Activated T-cell treated with anti-CD3 and anti-CD28 coated beads for 4 hours (primary cell): ENCODE measurements around the gene CCNE1.
"Not testable (repeated sequence)": the region's sequence is repeated elsewhere in the genome, so short reads cannot be mapped to it uniquely, and the experiment has no call there.

ENCODE experiments used
- DNase-seq: peaks from one replicate; pipeline ENCODE4 v3.0.0-alpha.2; 2020

CCNE1 gene

DNA sequence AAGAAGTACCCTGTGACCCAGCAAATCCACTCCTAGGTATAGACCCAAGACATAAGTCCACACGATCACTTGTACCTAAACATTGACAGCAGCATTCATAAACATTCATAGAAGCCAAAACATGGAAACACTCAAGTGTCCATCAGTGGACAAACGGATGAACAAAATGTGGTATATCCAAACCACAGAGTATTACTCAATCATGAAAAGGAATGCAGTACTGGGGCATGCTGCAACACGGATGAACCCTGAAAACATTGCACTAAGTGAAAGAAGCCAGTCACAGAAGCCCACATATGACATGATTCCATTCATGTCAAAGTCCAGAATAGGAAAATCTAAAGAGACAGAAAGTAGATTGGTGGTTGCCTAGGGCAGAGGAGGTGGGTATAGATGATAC is 22.8 kb upstream of the CCNE1 start:
- no peak for DNase-seq

DNA sequence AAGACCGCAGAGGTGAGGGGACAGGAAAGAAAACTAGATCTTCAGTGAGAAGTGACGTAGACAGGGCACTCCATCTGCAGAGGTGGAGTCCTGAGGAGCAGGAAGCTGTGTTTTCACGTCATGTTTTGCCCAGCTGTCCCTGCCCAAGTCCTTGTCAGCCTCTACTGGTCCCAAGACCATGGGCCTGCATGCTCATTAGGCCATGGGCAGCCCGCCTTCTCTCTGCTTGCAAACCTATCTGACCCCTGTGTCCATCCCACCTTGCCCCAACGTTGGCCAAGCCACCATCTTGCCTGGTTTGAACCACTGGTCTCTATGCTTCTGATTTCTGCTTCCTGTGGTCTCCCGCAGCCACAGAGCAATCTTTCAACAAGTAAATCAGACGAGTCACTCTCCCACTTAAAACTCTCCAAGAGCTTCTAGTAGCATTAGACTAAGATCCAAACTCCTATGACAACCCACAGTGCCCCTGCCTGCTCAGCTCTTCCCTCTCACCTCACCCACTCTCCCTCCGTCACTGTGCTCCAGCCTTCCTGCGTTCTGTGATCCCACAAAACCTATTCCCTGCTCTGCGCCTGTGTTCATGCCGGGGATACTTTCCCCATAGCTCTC is 18.6 kb upstream of the CCNE1 start:
- no peak for DNase-seq

DNA sequence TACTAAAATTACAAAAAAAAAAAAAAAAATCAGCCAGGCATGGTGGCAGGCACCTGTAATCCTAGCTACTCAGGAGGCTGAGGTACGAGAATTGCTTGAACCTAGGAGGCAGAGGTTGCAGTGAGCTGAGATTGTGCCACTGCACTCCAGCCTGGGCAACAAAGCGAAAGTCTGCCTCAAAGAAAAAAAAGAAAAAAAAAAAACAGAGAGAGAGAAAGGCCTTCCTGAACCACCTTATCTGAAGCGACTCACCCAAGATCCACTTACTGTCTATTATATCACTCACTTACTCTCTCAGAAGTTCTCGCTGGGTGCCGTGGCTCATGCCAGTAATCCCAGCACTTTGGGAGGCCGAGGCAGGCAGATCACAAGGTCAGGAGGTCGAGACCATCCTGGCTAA is 17.3 kb upstream of the CCNE1 start:
- not testable (repeated sequence) for DNase-seq

DNA sequence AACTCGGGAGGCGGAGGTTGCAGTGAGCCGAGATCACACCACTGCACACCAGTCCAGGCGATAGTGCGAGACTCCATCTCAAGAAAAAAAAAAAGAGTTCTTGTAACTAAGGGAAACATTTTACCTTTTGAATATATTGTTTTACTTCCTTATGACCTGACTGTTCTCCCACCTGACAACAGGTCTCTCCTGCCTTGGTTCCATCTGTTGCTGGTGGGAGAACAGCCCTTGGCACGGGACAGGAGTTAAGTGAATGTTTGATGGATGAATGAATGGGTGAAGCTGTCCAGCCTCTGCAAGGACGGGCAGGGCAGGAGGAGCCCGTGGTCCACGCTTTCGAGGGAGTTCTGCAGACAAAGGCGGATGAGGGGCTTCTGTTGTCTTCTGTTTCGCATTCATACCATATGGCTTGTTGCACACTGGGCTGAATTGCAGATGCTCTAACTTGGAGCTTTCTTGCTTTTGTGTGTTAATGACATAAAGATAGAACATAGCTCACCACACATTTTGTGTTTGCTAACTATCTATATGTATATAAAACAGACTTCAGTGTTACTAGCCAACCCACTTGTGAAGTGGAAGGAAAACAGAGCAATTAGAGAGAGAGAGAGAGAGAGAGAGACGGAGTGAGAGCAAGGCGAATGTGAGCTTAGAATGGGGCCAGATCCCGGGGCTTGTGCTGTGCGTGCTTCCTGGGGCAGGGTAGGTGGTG is 16.2 kb upstream of the CCNE1 start:
- no peak for DNase-seq

DNA sequence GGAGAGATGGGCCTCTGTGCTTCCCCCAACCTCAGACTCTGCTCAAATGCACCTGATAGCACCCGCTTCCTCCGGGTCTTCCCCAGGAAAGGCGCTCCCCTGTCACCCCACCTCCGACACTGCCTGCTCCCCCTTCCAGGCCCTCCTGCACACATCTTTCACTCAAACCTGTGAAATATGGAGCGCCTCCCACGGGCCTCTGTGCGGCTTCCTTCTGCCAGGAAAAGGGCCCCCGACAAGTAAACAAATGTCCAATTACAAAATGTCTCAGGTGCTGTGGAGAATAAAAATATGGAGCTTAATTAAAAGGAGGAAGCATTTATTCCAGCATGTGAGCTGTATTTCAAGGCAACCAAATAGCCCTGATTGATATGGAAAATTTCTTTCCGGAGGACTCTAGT is 15.6 kb upstream of the CCNE1 start:
- no peak for DNase-seq

DNA sequence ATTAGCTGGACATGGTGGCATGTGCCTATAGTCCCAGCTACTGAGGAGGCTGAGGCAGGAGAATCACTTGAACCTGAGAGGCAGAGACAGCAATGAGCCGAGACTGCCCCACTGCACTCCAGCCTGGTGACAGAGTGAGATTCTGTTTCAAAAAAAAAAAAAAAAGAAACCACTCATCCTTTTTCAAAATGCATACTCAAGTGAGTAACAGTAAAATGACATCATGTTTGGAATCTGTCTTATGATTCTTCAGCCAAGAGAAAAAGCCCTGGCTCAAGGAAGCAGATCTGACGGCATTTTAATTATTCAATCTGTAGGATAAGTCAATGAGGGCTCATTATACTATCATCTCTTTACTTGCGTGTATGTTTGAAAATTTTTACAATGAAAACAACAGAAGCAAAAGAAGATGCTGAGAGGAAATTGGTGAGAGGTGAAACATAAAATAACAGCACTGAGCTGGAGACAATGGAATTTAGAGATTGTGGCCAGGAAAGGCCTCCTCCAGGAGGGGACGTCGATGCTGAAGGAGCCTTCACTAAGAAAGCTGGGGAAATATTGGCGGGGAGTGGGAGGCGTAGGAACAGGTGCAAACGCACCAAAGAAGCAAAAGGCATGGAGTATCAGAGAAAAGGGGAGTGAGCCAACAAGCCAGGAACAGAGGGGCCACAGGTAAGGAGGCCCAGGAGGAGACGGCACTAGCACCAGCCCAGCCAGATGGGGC is 12.9 kb upstream of the CCNE1 start:
- DNase-seq = no peak

DNA sequence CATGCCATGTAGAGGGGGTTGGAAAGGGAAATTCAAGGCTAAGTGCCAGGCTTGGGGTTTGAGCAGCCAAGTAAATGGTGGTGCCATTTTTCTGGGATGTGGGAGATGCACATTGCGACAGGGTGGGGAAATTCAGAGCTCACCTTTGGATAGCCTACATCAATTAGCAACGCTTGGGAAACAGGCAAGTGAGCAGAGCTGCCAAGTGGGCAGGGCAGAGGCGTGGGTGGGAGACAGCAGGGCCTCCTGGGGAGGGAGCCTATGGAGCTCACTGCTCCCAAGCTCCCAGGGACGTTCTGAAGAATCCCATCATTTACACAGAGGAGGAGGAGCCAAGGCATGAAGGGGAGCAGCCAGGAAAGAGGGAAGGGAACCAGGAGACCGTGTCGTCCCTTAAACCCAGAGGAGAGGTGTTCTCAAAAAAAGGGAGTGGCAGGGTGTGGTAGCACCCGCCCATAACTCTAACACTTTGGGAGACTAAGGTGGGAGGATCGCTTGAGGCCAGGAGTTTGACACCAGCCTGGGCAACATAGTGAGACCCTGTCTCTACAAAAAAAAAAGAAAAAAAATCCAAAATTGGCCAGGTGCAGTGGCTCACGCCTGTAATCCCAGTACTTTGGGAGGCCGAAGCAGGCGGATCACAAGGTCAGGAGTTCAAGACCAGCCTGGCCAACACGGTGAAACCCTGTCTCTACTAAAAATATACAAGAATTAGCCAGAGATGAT is 11.5 kb upstream of the CCNE1 start:
- DNase-seq = no peak

DNA sequence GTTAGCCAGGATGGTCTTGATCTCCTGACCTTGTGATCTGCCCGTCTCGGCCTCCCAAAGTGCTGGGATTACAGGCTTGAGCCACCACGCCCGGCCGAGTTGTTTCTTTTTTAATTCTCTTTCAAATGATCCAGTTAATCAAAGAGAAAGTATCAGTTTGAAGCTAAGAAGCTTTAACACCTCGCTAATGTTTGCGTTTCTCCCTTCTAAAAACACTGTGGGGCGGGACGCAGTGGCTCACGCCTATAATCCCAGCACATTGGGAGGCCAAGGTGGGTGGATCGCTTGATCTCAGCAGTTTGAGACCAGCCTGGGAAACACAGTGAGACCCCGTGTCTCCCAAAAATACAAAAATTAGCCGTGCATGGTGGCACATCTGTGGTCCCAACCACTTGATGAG is 7.8 kb upstream of the CCNE1 start:
- DNase-seq = not testable (repeated sequence)

DNA sequence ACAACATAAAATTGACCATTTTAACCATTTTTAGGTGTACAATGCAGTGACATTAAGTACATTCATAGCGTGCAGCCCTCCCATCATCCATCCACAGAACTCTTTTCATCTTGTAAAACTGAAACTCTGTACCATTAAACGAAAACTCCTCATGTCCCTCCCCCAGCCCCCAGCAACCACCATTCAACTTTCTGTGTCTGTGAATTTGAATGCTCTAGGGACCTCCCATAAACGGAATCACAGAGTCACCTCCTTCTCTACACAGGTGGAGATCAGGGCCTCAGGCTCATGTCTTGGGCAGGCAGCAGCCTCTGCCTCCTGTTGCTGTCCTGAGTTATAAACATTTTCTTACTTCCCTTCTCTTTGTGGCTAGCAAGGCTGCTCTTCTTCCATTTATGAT is 7.3 kb upstream of the CCNE1 start:
- no peak for DNase-seq

DNA sequence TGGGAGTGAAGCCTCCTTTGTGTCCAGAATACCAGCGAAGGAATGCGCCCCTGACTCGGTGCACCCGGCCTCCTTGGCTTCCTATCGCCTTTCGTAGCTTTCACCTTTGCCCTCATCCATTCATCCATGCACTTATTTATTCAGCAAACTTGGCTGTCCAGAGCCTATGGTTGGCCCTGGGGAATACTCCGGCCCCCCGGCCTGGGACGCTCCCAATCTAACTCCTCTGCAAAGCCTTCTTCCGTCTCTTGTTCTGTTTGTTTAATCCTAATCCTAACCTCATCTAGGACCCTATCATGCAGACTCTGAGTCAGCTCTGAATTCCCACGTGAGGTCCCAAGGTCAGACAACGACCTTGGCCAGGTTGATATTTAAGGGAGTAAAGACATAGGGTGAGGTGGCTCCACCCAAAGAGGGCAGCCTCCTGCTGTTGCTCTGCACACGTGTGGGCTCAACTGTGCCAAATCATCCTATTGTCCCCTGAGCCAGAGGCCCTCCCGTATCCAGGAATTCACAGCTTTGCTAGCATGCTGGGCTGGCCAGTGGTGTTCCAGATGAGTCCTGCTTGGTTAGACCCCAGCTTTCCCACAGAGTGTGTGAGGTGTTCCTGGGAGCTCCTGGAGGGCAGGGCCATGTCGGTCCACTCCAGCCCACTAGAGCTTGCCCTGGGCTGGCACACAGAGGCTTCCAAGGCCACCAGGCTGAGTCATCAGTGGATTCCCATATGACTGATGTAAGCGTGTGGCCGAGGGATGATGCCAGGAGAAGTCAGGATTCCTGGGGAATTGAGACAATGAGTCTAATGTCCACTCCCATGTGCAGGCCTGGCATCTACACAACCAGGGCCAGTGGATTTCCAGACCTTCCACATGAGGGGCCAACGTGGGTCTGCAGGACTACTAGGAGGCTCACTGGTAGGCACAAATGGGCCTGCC is 6.5 kb upstream of the CCNE1 start:
- no peak for DNase-seq

DNA sequence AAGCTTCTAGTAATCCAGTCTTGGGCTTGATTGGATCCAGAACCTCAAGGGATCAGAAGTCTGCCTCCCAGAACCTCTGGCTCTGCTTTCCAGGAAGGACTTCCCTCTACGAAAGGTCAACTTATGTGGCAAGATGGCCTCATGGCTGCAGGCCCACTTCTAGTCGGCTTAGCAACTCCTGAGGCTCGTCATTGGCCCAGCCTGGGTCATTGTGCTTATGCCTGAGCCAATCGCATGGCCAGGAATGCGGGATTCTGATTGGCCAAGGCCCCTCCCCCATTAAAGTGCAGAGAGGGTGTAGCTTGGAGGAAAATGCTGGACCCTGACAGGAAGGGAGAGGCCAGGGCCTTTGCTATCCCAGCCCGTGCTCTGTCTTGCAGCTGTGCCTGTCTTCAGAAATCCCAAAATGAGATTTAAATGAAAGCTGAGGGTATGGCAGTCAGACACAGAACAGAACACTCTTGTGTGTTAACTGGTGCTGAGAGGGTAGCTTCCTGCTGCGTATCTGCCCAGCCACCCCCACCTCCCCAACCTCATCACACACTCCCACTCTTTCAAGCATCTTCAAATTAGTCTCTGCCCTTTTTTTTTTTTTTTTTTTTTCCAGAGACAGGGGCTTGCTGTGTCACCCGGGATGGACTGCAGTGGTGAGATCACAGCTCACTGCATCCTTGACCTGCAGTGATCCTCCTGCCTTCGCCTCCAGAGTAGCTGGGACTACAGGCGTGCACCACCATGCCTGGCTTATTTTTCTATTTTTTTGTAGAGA is 5.5 kb upstream of the CCNE1 start:
- DNase-seq = no peak

DNA sequence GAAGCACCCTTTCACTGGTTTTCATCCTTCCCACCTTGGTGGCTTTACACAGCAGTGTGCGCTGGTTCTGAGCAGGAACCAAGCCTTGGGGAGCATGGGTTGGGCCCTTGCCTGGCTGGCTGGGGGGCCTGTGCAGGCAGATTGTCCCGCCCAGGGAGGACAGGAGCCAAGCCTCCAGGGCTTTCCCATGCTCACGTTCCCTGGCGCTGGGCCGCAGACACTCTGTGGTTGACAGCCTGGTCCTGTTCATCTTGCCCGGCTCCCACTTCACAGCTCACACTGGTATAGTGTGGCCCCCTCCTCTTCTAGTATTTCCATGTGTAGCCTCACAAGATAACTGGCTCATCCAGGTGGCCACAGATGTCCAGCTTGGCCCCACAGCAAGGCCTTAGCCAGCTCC is 4.6 kb upstream of the CCNE1 start:
- DNase-seq = no peak

DNA sequence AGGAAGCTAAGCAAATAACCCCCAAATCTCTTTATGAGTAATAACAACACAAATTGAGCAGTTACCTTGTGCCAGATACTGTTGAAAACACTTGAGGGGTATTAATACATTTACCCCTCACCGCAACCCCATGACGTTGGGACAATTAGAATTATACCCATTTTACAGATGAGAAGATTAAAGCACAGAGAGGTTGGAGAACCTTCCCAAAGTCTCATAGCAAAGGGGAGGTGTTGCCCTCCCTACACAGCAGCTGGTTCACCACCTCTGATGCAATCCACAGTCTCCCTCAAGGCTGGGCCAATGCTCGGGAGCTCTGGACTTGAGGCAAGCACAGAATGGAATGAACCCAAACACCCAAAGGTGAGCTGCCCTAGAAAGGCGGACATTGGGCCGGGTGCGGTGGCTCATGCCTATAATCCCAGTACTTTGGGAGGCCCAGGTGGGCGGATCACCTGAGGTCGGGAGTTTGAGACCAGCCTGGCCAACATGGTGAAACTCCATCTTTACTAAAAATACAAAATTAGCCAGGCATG is 3.9 kb upstream of the CCNE1 start:
- DNase-seq = no peak

DNA sequence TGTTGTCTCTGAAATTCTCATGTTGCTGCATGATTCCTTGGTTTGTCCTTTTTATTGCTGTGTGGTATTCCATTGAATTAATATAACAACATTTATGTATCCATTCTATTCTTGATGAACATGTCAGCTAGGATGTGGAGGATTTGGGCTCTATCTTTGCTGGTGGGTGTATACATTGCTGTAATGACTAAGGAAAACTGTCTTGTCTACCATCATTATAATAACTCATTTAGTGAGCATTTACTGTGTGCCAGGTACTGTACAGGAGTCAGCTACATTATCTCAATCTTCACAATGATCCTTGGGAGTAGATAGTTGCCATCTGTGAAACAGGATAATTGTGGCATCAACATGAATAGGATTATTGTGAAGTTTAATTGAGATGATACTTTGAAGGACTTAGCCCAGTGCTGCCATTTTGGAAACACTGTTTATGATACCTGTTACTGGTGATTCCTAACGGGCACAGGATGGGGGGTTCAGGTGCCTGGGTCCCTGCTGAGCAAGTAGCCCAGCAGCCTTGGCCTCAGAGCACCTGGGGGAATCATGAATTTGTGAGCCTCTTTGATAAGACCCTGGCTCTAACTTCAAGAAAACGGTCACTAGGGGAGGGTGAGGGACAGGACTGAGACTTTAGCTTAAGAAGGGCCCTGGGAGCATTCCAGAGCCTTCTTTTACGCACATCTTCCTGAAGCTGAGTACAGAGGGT is 1.8 kb upstream of the CCNE1 start:
- no peak for DNase-seq

DNA sequence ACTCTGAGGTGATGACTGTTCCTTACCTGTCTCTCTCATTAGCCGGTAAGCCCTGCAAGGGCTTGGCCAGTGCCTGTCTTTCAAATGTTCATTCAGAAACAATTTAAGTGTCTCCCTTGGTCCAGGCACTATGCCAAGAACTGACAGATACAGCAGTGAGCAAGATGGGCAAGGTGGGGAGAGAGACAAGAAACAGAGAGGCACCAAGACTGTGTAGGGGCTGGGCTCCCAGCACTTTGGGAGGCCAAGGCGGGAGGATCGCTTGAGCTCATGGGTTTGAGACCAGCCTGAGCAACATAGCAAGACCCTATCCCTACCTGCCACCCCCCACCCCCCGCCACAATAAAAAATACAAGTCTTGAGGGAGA is 1.3 kb upstream of the CCNE1 start:
- DNase-seq = no peak

DNA sequence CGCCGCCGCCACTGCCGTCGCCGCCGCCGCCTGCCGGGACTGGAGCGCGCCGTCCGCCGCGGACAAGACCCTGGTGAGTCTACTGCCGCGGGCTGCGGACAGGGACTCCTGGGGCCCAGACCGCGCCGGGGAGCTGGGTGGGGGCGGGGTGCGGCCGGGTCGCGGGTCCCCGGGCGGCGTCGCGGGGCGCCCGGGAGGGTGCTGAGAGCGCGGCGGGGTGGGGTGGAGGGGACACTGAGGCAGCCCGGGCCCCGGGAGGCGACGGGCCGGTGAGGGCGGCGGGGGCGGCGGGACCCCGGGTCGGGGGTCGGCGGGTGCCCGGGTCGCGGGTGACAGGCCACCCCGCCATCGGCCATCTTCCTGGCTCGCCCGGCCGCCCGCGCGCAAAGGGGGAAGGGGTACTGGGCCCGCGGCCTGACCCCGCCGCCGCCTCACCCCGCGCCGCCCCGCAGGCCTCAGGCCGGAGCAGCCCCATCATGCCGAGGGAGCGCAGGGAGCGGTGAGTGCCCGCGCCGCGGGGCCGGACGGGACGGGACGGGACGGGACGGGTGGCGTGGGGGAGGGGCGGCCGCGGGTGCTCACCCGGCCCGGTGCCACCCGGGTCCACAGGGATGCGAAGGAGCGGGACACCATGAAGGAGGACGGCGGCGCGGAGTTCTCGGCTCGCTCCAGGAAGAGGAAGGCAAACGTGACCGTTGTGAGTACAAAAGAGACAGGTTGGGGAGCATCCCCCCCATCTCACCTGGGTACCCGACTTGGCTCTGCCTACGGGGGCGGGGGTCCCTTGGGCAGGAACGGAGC is 489 bp downstream of the CCNE1 start:
- no peak for DNase-seq

DNA sequence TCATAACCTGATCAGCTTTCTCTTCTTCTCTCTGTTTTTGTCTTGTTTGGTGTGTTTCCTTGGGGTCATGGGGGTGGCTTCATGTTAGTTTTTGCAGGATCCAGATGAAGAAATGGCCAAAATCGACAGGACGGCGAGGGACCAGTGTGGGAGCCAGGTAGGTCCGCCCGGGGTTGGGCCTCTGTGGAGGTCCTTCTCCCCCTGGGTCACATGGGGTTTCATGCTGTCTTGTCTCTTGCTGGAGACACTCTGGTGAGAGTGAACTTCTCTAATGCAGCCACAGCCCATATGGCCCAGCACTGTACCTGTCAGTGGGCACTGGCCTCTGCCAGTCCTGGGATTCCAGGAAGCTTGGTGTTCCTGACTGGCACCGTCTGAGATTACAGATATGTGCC is 1.1 kb downstream of the CCNE1 start:
- DNase-seq = no peak

DNA sequence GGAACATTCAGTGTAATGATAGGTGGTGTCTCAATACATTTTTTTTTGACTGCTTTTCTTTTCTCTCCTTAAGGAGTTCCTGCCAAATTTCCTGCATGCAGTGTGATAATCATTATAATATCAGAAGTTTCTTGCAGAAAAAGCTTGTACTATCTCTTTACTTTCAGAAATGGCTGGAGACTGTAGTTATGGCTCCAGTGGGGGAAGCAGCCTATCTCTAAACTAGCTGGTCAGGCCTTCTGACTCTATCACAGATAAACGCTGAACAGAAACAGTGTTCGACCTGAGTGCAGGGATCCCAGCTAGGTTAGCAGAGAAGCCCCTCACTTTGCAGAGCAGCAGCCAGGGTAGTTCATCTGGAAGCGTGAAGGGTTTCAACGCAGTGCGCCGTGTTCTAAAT is 1.9 kb downstream of the CCNE1 start:
- no peak for DNase-seq

DNA sequence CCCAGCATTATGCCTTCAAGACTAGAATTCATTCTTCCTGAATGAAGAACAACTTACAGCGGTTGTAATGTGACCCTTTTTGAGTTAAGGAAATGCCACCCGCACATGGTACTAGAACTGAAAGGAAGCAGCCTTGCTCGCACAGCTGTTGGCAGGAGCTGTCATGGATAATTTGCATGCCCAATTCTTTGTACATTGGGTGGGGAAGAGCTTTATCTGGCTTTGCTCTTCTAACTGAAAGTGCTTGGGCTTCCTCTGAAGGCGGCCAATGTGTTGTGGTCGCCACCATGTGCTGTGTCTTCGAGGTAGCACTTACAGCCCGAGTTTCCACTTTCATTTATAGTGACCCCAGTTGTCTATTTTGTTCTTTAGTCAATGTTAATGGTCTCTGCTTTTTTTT is 3.4 kb downstream of the CCNE1 start:
- no peak for DNase-seq

DNA sequence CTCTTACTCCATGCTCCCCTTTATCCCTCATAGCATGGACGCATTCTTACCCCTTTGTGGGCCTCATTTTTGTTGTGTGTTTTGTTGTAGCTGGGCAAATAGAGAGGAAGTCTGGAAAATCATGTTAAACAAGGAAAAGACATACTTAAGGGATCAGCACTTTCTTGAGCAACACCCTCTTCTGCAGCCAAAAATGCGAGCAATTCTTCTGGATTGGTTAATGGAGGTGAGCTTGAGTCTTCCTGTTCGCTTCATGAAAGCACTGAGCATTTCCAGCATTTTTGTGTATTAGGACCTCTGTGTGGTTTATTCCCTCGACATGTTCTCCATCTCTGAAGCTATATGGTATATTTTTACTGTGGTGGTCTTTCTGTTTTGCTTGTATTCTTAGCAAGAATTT is 5.5 kb downstream of the CCNE1 start:
- no peak for DNase-seq
